Tibial nerve (tissue), 4 donors: ENCODE data around the gene POLR1E. TPM values are rescaled to one million over a fixed set of nuclear protein-coding genes. Genes with fewer than 3 reads are reported as not detected.

Experiments
- DNase-seq, 2 donors: peaks; one replicate each; pipeline ENCODE4 v3.0.0-alpha.2; 2019; ENCODE audit warnings: low spot score in 2 of 2
- H3K27ac ChIP-seq, 4 donors: fragments of 200-600 bp; sonication (generic) in 3 of 4; one replicate each; pipeline ENCODE4 v1.5.1; 2017 to 2019; ENCODE audit warnings: mild to moderate bottlenecking in 1 of 4
- H3K27me3 ChIP-seq, 2 donors: fragments of 200-600 bp; sonication (generic) in 1 of 2; one replicate each; pipeline versions ENCODE4 v1.5.1 to v1.6.0; 2017 to 2019
- H3K36me3 ChIP-seq, 3 donors: fragments of 200-600 bp; sonication (generic); one replicate each; pipeline ENCODE4 v1.5.1; 2018 to 2019
- H3K4me1 ChIP-seq, 4 donors: fragments of 200-600 bp; sonication (generic) in 3 of 4; one replicate each; pipeline ENCODE4 v1.5.1; 2017 to 2019
- H3K4me3 ChIP-seq, 4 donors: fragments of 200-600 bp; sonication (generic) in 3 of 4; one replicate each; pipeline ENCODE4 v1.5.1; 2017 to 2019; ENCODE audit warnings: mild to moderate bottlenecking in 1 of 4, moderate library complexity in 1 of 4
- H3K9me3 ChIP-seq, 4 donors: fragments of 200-600 bp; sonication (generic) in 3 of 4; one replicate each; pipeline ENCODE4 v1.5.1; 2017 to 2019
- EP300 ChIP-seq, 2 donors: sonication (generic); formaldehyde crosslinking; IDR thresholded peaks; one replicate each; pipeline ENCODE4 v1.6.1; 2017; ENCODE audit warnings: antibody characterized with exemption in 2 of 2, mild to moderate bottlenecking in 1 of 2
- POLR2A ChIP-seq, 2 donors: fragments of 450-650 bp; IDR thresholded peaks; one replicate each; pipeline ENCODE4 v1.6.1; 2017; ENCODE audit warnings: antibody characterized with exemption in 2 of 2, mild to moderate bottlenecking in 2 of 2, moderate library complexity in 2 of 2
- WGBS, 2 donors: methylation state at CpG; one replicate each; pipeline ENCODE4 v1.1.5; 2018; 5-methylcytosine and 5-hydroxymethylcytosine counted together
- total RNA-seq, 4 donors: library from RNA; depleted of rRNA; stranded (reverse); fragments of >200 nt; gene quantifications; one replicate each; pipeline ENCODE4 v1.1.0, GENCODE V29; 2016
- TF ChIP-seq, protein P1 (sequence below), 5 experiments: fragments of 200-600 bp in 3 of 5; fragments of 450-650 bp in 2 of 5; sonication (generic) in 3 of 5; IDR thresholded peaks; one replicate each; pipeline ENCODE4 v1.5.1; 2016 to 2019; ENCODE audit warnings: antibody characterized with exemption in 5 of 5, mild to moderate bottlenecking in 3 of 5, moderate library complexity in 2 of 5

Gene POLR1E
- total RNA-seq, 4 donors from 2014 or later = 14.1 to 22.1 (median 16.4) TPM

DNA sequence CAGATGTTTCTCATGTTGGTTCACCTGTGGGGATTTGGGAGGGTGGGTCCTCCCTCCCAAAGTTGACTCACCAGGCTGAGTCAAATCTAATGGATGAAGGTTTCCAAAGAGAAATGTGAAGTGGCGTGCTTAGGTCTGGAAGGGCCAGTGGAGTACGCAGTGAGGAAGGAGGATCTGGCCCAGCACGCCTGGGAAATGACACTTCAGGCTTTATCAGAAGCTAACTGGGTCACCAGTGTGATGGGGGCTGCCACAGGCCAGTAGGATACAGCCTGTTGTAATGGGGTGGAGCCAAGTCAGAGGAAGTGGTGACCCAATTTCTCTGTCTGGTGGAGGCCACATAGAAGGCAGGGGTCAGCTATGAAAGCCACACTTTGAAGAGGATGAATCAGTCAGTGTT is 18.0 kb downstream of the POLR1E start:
- WGBS, 2 donors = 80 to 85% methylated on average over 3 of the region's 3 CpGs
- DNase-seq = no peak
- Histone ChIP-seq H3K4me1 (no peaks in the 10 kb centered on the region), H3K9me3 (no peaks in the 10 kb centered on the region), H3K4me3 (no peak overlapping the region), H3K27ac (no peak overlapping the region), H3K36me3 (peaks cover 4 to 86% (median 10%) of the 10 kb centered on the region in 3 donors), H3K27me3 (no peaks in the 10 kb centered on the region)
- TF ChIP-seq POLR2A (IDR thresholded peaks at IDR 0.05) (no peak), EP300 (IDR thresholded peaks at IDR 0.05) (no peak)
- TF ChIP-seq, protein P1, sequence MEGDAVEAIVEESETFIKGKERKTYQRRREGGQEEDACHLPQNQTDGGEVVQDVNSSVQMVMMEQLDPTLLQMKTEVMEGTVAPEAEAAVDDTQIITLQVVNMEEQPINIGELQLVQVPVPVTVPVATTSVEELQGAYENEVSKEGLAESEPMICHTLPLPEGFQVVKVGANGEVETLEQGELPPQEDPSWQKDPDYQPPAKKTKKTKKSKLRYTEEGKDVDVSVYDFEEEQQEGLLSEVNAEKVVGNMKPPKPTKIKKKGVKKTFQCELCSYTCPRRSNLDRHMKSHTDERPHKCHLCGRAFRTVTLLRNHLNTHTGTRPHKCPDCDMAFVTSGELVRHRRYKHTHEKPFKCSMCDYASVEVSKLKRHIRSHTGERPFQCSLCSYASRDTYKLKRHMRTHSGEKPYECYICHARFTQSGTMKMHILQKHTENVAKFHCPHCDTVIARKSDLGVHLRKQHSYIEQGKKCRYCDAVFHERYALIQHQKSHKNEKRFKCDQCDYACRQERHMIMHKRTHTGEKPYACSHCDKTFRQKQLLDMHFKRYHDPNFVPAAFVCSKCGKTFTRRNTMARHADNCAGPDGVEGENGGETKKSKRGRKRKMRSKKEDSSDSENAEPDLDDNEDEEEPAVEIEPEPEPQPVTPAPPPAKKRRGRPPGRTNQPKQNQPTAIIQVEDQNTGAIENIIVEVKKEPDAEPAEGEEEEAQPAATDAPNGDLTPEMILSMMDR (IDR thresholded peaks at IDR 0.05) = no peak

DNA sequence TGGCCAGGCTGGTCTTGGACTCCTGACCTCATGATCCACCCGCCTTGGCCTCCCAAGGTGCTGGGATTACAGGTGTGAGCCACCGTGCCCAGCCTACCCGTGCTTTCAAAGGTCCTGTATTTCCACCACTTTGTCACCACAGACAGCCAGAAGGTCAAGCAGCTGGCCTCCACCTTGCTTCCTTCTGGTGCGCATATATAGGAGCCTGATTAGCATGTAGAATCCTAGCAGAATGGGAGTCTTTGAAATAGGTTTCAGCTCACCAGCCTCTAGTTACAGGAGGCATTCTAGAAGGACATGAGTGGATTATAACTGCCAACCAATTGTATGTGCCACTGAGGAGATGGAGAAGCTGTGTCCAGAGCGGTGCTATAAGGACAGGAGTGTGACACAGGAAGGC is 18.9 kb downstream of the POLR1E start:
- Histone ChIP-seq H3K27ac (no peak overlapping the region), H3K36me3 (peaks cover 4 to 81% (median 10%) of the 10 kb centered on the region in 3 donors), H3K4me3 (no peak overlapping the region), H3K9me3 (no peaks in the 10 kb centered on the region), H3K4me1 (no peaks in the 10 kb centered on the region), H3K27me3 (no peaks in the 10 kb centered on the region)
- DNase-seq = no peak
- TF ChIP-seq EP300 (IDR thresholded peaks at IDR 0.05) (no peak), POLR2A (IDR thresholded peaks at IDR 0.05) (no peak)
- TF ChIP-seq, protein P1 (IDR thresholded peaks at IDR 0.05) = no peak
- 83 to 96% methylated on average over 5 of the region's 5 CpGs for WGBS, 2 donors

DNA sequence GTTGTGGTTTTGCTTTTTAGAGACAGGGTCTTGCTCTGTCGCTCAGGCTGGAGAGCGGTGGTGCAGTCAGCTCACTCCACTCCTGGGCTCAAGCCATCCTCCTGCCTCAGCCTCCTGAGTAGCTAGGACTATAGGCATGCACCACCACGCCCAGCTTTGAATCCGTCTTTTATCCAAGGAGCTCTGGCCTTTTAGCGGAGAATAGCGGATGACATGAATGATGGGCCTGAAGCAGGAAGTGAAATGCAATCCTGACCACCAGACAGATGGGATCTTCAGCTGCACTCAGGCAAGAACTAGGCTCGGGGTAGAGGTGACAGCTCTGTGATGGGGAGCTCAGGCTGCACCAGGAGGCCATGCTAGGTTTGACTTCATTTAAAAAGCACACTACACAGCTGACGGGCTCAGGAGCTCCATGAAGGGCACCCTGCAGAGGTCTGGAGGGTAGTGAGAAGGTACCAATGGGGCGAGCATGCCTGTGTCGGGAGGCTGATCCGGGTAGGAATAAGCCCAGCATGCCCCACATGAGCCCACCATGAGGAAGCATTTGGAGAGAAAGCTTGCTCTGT is 21.9 kb downstream of the POLR1E start:
- Histone ChIP-seq H3K27me3 (no peaks in the 10 kb centered on the region), H3K4me3 (no peak overlapping the region), H3K27ac (no peak overlapping the region), H3K4me1 (no peaks in the 10 kb centered on the region), H3K36me3 (peaks cover 0 to 74% (median 3%) of the 10 kb centered on the region in 3 donors), H3K9me3 (no peaks in the 10 kb centered on the region)
- 93 to 95% methylated on average over 11 of the region's 11 CpGs for WGBS, 2 donors
- DNase-seq = no peak
- TF ChIP-seq POLR2A (IDR thresholded peaks at IDR 0.05) = no peak
- TF ChIP-seq EP300 (IDR thresholded peaks at IDR 0.05) = no peak
- TF ChIP-seq, protein P1 (IDR thresholded peaks at IDR 0.05) = no peak

DNA sequence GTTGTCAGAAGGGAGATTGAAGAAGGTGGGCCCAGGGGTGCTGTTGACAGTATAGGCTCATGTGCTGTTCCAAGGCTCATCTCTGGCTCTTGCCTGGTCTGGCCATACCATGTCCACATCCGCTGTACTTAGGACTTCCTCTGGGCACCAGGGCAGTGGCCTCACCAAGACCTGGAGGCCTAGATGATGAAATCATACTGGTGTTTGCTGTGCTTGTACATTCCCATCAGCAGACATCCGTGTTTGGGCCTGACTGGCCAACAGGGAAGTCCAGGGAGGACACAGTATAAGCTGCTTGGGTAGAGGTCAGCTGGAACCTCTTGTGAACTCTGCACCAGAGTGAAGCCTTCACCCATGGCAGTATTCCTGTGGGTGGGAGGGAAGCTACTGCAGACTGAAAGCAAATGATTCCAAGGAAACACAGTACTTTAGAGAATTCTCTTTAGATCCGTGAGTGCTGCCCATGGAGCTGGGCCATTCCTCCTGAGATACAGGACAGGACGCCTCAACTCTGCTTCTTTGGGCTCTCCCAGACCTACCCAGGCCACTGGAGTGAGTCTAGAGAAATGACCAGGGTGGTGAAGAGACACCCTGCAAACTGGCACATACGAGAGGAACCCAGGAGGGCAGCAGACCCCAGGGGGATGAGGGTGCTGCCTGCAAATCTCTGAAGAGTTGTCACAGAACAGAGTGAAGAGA is 22.5 kb downstream of the POLR1E start:
- 84 to 90% methylated on average over 5 of the region's 5 CpGs for WGBS, 2 donors
- Histone ChIP-seq H3K4me1 (no peaks in the 10 kb centered on the region), H3K27ac (no peak overlapping the region), H3K27me3 (no peaks in the 10 kb centered on the region), H3K9me3 (no peaks in the 10 kb centered on the region), H3K4me3 (no peak overlapping the region), H3K36me3 (peaks cover 0 to 74% (median 0%) of the 10 kb centered on the region in 3 donors)
- no peak for TF ChIP-seq EP300 (IDR thresholded peaks at IDR 0.05)
- no peak for TF ChIP-seq POLR2A (IDR thresholded peaks at IDR 0.05)
- TF ChIP-seq, protein P1 (IDR thresholded peaks at IDR 0.05) = no peak
- DNase-seq = no peak

DNA sequence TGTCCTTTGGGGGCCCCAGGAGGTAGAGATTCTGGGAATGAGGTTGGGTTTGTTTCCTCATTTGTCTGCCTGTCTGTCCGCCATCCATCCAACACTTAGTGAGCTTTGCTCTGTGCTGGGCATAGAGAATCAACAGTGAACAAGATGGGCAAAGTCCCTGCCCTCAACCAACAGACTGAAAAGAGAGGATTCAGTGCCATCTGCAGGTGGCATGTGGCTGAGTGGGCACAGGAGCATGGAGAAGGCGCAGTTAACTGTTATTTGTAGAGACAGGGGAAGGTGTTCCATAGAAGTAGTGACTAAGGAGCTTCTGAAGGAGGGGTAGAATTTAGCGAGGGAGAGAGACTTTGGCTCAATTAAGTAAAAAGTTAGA is 23.1 kb downstream of the POLR1E start:
- no peak for TF ChIP-seq EP300 (IDR thresholded peaks at IDR 0.05)
- no peak for TF ChIP-seq POLR2A (IDR thresholded peaks at IDR 0.05)
- H3K27me3 ChIP-seq = no peaks in the 10 kb centered on the region
- no peaks in the 10 kb centered on the region for H3K4me1 ChIP-seq
- H3K4me3 ChIP-seq = no peak overlapping the region
- no peak for DNase-seq
- 90 to 95% methylated on average over 3 of the region's 3 CpGs for WGBS, 2 donors
- H3K36me3 ChIP-seq = peaks cover 0 to 74% (median 0%) of the 10 kb centered on the region in 3 donors
- no peaks in the 10 kb centered on the region for H3K9me3 ChIP-seq
- no peak overlapping the region for H3K27ac ChIP-seq
